ENCODE measurements around the gene SPON1.
"Not testable (repeated sequence)": the region's sequence is repeated elsewhere in the genome, so short reads cannot be mapped to it uniquely, and the experiment has no call there.

SPON1 gene

DNA sequence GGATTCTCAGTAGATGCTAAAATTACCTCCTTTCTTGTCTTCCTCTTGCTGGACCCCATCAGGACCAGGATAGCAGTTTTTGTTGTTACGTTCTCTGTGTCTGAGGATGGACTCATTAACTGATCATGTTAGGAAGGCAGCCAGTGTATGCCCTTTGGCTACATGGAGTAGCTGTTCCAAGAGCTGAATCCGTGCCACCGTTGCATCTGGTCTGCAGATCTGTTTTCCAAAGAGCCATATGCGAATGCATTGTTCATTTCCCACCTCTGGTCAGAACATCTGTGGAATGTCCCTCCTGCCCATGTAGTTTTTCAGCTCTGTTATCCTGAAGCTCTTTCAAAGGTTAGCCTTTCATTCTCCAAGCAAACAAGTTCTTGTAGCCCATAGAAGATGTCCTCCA, 188.4 kb downstream of the SPON1 start:
- Histone ChIP-seq H3K36me3 (no peaks in the 10 kb centered on the region), H3K4me3 (no peak overlapping the region), H3K27me3 (no peaks in the 10 kb centered on the region), H3K9me3 (peaks cover 4 to 18% (median 15%) of the 10 kb centered on the region in 3 donors), H3K27ac (no peak overlapping the region), H3K4me1 (no peaks in the 10 kb centered on the region)
- TF ChIP-seq, protein P1, sequence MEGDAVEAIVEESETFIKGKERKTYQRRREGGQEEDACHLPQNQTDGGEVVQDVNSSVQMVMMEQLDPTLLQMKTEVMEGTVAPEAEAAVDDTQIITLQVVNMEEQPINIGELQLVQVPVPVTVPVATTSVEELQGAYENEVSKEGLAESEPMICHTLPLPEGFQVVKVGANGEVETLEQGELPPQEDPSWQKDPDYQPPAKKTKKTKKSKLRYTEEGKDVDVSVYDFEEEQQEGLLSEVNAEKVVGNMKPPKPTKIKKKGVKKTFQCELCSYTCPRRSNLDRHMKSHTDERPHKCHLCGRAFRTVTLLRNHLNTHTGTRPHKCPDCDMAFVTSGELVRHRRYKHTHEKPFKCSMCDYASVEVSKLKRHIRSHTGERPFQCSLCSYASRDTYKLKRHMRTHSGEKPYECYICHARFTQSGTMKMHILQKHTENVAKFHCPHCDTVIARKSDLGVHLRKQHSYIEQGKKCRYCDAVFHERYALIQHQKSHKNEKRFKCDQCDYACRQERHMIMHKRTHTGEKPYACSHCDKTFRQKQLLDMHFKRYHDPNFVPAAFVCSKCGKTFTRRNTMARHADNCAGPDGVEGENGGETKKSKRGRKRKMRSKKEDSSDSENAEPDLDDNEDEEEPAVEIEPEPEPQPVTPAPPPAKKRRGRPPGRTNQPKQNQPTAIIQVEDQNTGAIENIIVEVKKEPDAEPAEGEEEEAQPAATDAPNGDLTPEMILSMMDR (IDR thresholded peaks at IDR 0.05) = no peak
- DNase-seq = no peak
- intact Hi-C loops (cut with DNase I; ENCODE audit: low total_unique reads) = no loop called here

DNA sequence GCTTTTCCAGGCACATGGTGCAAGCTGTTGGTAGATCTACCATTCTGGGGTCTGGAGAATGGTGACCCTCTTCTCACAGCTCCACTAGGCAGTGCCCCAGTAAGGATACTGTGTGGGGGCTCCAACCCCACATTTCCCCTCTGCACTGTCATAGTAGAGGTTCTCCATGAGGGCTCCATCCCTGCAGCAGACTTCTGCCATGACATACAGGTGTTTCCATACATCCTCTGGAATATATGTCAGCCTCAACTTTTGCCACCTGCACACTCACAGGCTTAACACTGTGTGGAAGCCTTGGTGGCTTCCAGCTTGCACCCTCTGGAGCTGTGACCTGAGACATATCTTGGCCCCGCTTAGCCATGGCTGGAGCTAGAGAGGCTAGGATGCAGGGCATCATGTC, 191.6 kb downstream of the SPON1 start:
- H3K4me1 ChIP-seq; H3K27me3 ChIP-seq; intact Hi-C loops (cut with DNase I; ENCODE audit: low total_unique reads); H3K4me3 ChIP-seq; H3K27ac ChIP-seq; DNase-seq; H3K36me3 ChIP-seq: not testable (repeated sequence)
- peaks cover 4 to 33% (median 26%) of the 10 kb centered on the region in 3 donors for H3K9me3 ChIP-seq

DNA sequence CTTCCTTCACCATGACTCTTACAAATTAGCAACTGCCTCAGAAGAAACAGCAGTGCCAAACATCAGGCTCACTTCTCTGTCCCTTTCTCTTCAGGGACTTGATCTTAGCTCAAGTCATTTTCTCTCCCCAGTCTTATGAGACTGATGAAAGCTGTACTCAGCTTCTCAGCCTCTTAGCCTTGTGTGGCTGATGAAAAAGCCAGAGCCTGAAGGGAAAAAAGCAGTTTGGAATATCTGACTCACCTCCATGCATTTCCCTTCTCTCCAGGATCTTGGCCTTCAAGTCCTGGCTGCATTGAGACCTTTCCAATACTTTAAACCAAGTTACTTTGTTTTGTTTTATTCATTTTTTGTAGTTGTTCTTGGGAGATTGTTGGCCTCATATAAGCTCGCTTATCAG, 195.9 kb downstream of the SPON1 start:
- Histone ChIP-seq H3K4me3 (no peak overlapping the region), H3K27me3 (no peaks in the 10 kb centered on the region), H3K9me3 (peaks cover 4 to 33% (median 26%) of the 10 kb centered on the region in 3 donors), H3K4me1 (no peaks in the 10 kb centered on the region), H3K36me3 (no peaks in the 10 kb centered on the region), H3K27ac (no peak overlapping the region)
- TF ChIP-seq, protein P1 (IDR thresholded peaks at IDR 0.05) = no peak
- intact Hi-C loops (cut with DNase I; ENCODE audit: low total_unique reads) = no loop called here
- DNase-seq = no peak

DNA sequence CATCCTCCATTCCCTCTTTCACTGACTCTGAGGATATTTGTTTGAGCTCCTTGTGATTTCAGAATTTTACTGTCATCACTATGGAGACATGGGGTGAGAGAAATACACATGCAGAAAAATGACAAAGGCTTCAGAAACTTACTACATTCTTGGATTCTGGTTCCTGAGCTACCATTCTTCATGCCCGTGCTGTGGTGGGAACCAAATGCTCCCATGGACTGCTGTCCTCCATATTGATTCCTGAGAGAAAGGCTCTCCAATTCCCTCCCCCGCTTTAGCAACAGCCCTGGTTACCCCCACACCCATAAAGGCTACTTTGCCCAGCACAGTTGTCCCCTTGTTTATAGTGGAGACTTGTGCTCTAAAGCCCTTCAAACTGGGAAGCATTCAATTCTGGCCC, 201.1 kb downstream of the SPON1 start:
- H3K4me3 ChIP-seq = no peak overlapping the region
- H3K36me3 ChIP-seq = no peaks in the 10 kb centered on the region
- no peak overlapping the region for H3K27ac ChIP-seq
- DNase-seq = no peak
- TF ChIP-seq, protein P1 (IDR thresholded peaks at IDR 0.05) = no peak
- H3K9me3 ChIP-seq = peaks cover 0 to under 1% (median 0%) of the 10 kb centered on the region in 3 donors
- H3K27me3 ChIP-seq = no peaks in the 10 kb centered on the region
- H3K4me1 ChIP-seq = no peaks in the 10 kb centered on the region
- intact Hi-C loops (cut with DNase I; ENCODE audit: low total_unique reads) = no loop called here

DNA sequence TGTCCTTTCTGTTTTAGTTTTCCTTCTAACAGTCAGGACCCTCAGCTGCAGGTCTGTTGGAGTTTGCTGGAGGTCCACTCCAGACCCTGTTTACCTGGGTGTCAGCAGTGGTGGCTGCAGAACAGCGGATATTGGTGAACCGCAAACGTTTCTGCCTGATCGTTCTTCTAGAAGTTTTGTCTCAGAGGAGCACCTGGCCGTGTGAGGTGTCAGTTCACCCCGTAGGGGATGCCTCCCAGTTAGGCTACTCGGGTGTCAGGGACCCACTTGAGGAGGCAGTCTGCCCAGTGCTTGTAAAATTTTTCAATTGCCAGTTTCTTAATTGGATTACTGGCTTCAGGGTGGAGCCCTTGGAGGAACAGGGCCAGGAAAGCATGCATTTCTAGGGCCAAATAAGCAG, 211.2 kb downstream of the SPON1 start:
- H3K27ac ChIP-seq; H3K4me1 ChIP-seq; H3K27me3 ChIP-seq; H3K9me3 ChIP-seq; DNase-seq; H3K36me3 ChIP-seq; intact Hi-C loops (cut with DNase I; ENCODE audit: low total_unique reads); H3K4me3 ChIP-seq: not testable (repeated sequence)

DNA sequence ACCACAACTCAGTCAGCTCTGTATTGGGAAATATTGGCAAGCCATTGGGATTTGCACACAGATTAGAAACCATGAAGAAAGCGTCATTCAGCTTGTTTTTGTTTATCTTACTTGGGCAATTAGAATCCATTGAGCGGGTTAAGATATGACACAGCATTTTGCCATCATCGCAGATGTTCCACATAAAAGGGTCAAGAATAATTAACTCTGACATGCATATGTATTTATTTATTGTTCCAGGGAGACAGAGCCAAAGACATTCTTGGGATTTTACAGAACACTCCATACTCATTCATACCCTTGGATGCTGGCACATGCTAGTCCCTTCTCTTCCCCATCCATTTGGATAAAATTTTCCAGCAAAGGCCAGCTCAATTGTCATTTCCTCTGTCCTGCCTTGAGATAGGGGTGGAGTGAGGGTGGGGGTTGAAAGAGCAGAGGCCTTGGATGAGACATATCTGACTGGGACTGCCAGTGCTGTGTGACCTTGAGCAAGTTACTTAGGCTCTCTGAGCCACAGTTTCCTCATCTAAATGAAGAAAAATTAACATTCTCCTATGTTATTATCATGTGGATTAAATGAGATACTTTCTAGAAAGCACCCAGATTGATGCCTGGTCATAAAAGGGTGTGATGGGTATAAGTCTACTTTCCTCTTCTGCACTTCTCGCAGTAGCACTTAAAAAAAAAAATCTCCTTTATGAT, 216.7 kb downstream of the SPON1 start:
- Histone ChIP-seq H3K27ac (no peak overlapping the region), H3K4me1 (no peaks in the 10 kb centered on the region), H3K36me3 (no peaks in the 10 kb centered on the region), H3K27me3 (no peaks in the 10 kb centered on the region), H3K9me3 (no peaks in the 10 kb centered on the region), H3K4me3 (no peak overlapping the region)
- no peak for DNase-seq
- intact Hi-C loops (cut with DNase I; ENCODE audit: low total_unique reads) = no loop called here
- TF ChIP-seq, protein P1 (IDR thresholded peaks at IDR 0.05) = no peak

DNA sequence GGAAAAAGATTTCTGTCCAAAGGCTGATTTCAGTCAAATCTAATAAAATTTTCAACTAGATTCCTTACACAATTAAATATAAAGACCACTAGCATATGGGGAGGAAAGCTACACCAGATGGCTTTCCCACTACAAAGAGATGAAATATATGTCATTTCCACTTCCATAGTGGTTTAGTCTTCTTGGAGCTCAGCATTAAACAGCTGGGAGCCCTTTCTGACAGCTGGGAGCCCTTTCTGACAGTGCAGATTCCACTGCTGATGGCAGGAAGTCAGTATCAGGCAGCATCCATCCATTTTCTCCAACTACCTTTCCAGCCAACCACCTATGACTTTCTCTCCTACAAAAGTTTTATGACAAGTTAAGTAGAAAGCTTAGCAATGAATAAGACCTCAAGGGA, 218.6 kb downstream of the SPON1 start:
- TF ChIP-seq, protein P1 (IDR thresholded peaks at IDR 0.05) = no peak
- intact Hi-C loops (cut with DNase I; ENCODE audit: low total_unique reads) = no loop called here
- Histone ChIP-seq H3K36me3 (no peaks in the 10 kb centered on the region), H3K9me3 (no peaks in the 10 kb centered on the region), H3K27ac (no peak overlapping the region), H3K27me3 (no peaks in the 10 kb centered on the region), H3K4me1 (no peaks in the 10 kb centered on the region), H3K4me3 (no peak overlapping the region)
- DNase-seq = no peak

All from tibial artery (tissue), 4 donors.